NCI-H2029 (cell line): Measurements from ENCODE around the gene ACOT8.
"Not testable (repeated sequence)": the region's sequence is repeated elsewhere in the genome, so short reads cannot be mapped to it uniquely, and the experiment has no call there.

Experiments
- DNase-seq: peaks from one replicate; lab custom pipeline; 2025; lab: John Stamatoyannopoulos, UW

The ACOT8 gene

GRCh38 chr20:45827030-45827652 is 30.1 kb downstream of the ACOT8 start, which contains the start of gene TNNC2:
TNNC2 (minus strand) TSS chr20:45827312; CDS start chr20:45827248, 64 bp downstream.
- DNase-seq: no peak

DNA sequence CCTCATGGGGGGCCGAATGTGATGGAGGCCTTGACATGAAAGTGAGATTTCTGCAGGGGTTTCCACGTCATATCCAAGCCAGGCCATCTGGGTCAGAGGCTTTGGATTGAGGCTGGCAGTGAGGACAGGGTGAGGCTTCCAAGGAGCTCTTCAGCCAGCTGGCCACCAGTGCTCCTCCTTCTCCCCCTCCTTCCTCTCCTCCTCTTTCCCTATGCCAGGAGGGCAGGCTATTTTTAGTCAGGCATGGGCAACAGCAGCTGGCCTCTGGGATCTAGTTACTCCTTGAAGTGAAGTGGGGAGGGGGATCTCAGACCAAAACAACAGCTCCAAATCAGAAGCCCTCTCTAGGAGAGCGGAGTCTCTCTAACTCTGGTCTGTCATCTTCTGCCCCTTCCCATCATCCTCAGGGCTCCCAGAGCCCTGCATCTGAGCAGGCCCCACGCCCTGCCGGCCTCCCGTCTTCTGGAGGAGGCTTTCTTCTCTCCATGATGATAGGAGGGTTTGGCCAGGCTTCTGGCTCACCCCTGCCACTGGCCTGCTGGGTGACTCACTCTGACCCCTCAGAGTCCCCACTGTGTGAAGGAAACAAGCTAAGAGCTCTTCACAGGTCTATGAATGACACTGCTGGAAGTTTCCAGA is 30.7 kb downstream of the ACOT8 start:
- no peak for DNase-seq

GRCh38 chr20:45823949-45824835 is 33.0 kb downstream of the ACOT8 start:
- DNase-seq: peak; percentile 58

DNA sequence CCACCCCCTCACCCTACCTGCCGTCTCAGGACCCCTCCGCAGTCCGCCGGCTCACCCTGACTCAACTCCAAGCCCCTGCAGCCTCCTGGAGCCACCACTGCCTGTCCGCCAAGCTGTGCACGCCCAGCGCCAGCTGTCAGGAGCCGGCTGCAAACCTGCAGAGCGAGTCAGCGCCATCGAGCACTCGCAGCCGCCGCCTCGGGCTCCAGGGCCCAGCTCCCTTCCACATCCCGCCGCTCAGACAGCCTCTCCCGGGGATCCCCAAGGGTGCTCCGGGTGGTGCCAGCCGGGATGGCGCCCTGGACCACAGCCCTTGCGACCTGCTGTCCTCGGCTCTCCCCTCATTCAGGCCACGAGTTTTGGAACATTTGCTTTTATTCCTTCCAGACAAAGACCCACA is 34.3 kb downstream of the ACOT8 start:
- DNase-seq: no peak

- DNase-seq: no peak
Observed at GRCh38 chr20:45821947-45822346, 35.2 kb downstream of the ACOT8 start.

- no peak for DNase-seq
Observed at GRCh38 chr20:45819466-45819865, 37.7 kb downstream of the ACOT8 start.

DNA sequence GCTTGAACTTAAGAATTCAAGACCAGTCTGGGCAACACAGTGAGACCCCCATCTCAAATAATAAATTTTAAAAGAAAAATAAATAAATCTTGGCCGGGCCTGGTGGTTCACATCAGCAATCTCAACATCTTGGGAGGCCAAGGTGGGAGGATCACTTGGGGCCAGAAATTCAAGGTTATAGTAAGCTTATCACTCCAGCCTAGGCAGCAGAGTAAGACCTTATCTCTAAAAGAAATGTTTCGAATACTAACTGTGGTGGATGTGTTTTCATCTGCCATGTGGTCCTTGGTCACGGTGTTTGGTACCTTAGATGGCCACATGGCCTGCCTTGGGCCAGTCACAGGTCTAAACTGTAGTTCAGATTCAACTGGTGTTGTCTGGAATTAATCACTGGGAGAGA is 39.0 kb downstream of the ACOT8 start:
- no peak for DNase-seq

GRCh38 chr20:45817376-45818194 is 39.6 kb downstream of the ACOT8 start:
- DNase-seq: no peak

DNA sequence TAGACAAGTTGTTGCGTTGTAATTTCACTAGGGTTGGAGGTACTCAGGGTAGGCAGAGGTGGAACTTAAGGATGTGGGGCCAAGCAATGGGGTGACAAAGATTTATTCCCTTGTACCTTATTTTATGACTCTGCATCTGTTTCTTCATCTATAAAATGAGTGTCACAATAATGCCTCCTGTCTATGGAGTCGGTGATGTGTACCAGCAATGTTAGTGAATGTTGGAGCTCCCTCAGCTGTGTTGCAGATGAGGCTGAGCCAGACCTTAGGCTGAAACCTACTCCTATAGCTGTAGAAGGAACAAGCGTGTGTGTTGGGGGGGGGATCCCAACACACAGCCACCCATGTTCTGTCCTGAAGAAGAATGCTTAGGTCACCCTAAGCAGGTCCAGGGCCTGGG is 40.2 kb downstream of the ACOT8 start:
- no peak for DNase-seq

GRCh38 chr20:45814314-45814713 is 42.9 kb downstream of the ACOT8 start:
- DNase-seq: no peak

GRCh38 chr20:45813489-45813888 is 43.7 kb downstream of the ACOT8 start:
- DNase-seq: no peak

GRCh38 chr20:45813006-45813340 is 44.2 kb downstream of the ACOT8 start:
- no peak for DNase-seq

DNA sequence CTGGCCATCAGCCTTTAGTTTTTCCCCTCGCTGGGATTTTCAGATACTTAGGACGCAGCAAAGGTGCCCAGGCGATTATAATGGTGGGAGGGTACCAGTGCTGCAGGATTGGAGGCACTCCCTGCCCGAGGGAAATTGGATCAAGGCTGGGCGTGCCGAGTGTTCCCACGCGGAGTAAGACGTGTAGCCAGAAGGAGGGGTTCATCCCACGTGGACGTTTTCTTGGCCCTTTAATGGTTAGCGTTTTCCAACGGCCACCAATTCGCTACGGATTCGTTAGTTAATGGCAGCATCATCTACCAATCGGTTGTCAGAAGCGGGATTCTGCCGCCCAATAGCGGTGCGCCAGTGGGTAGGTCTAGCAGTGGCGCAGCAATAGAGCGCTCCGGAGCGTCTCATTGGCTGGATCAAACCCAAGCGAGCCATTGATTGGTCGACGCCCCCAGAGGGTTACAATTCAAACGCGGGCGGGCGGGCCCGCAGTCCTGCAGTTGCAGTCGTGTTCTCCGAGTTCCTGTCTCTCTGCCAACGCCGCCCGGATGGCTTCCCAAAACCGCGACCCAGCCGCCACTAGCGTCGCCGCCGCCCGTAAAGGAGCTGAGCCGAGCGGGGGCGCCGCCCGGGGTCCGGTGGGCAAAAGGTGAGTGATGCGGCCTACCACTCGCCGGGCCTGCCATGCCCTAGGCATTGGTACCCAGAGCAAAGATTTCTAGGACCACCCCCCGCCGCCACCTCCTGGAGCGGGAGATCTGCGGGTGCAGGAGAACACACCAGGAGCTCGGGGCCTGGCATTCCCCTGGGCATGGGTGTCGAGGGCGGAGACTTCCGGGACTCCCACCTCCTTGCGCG is 44.8 kb downstream of the ACOT8 start, which contains the start of gene UBE2C:
Gene UBE2C (plus strand): TSS at position 488 of the 849 bp plus-strand sequence. CDS start 52 bp downstream, at position 540.
- DNase-seq: peak; percentile 99

DNA sequence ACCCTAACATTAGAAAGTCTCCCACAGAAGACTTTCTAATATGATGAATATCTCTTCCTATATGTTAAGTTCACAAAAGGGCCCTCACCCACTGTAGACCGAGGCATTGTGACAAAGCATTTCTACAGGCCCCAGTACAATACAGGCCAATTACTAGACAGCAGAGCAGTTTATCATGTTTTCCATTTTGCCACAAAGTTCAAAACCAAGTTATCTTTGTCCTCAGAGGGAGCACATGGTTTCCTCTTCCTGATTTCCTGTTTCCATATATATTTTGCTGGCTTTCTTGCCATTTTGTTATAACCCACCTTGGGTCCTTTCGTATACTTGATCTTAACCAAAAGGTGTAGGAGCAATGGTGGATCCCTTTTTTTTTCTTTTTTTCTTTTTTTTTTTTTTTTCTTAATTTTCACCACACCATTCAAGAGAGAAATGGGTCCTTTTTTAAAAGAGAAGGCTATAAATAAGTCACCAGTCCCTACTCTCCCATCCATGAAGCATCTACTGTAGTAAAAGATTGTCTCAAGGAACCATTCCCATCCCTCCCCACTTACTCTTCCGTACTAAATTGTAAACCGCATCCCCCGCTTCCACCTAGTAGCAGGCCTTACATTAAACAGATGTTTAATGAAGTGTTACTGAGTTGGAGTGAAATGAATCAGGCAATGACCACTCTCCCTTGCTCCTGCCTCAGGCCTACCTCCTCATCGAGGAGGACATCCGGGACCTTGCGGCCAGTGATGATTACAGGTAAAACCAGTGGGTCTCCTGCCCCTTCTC is 46.8 kb downstream of the ACOT8 start:
- no peak for DNase-seq

GRCh38 chr20:45801851-45802250 is 55.3 kb downstream of the ACOT8 start:
- DNase-seq: no peak

DNA sequence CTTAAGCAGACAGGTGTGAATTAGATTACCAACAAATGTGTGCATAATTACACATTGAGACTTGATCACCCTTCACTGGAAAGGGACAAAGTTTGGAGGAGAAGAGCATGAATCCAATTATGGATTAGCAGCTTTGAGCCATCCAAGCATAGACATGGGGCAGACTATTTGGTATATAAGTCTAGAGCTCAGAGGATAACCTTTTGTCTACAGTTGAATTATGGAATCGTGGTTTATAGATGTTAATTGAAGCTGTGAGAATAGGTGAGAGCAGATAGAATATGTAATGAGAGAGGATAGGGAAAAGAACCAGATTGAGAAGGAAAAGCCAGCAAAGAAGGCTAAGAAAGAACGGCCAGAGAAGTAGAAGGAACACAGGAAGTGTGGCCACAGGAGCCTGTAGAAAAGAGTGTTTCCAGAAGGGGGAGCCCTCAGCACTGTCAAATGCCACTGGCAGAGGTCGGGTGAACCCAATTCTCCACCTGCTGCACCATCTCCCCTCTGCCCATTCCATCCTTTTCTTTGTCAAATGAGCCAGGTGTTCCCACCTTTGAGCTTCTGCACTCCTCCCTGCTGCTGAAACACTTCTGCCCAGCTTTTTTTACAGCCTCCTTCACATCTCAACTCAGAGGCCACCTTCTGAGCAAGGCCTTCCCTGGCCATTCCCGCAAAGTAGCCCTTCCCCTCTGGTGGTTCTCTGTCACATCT is 58.1 kb downstream of the ACOT8 start:
- peak; percentile 38 for DNase-seq

GRCh38 chr20:45797955-45798354 is 59.2 kb downstream of the ACOT8 start:
- not testable (repeated sequence) for DNase-seq

- not testable (repeated sequence) for DNase-seq
Observed at GRCh38 chr20:45797510-45797909, 59.7 kb downstream of the ACOT8 start.

- DNase-seq: no peak
Observed at GRCh38 chr20:45796337-45797065, 60.7 kb downstream of the ACOT8 start.
